H1 (cell line): ENCODE data around the gene STXBP5. TPM values are rescaled to one million over a fixed set of nuclear protein-coding genes. Genes with fewer than 3 reads are reported as not detected.

Experiments
- POLR2AphosphoS5 ChIP-seq: IDR thresholded peaks from 2 replicates; pipeline ENCODE4 v1.6.1; 2011; ENCODE audit warnings: low read depth, low read length
- RNF2 ChIP-seq: fragments of 200-900, 300-1000 bp; sonication (generic); IDR thresholded peaks from 2 replicates; pipeline ENCODE4 v1.7.1; 2016; ENCODE audit warnings: borderline replicate concordance, low read depth, mild to moderate bottlenecking, antibody characterized with exemption, low read length; ENCODE audit not compliant: poor library complexity, severe bottlenecking; ENCODE audit errors: missing control alignments
- SAP30 ChIP-seq: fragments of 300-600 bp; sonication (generic); IDR thresholded peaks from 2 replicates; pipeline ENCODE4 v1.7.1; 2012; ENCODE audit warnings: low read length, moderate library complexity, mild to moderate bottlenecking, inconsistent platforms; ENCODE audit not compliant: insufficient read depth, insufficient replicate concordance
- SP1 ChIP-seq: IDR thresholded peaks from 2 replicates; pipeline ENCODE4 v1.6.1; 2011; ENCODE audit warnings: low read depth, low read length
- polyA plus RNA-seq, 7 experiments: library from polyadenylated mRNA; depleted of rRNA in 3 of 7; stranded (reverse) in 5 of 7; unstranded in 2 of 7; fragments of >200 nt in 5 of 7; fragments of 200-250 nt in 2 of 7; gene quantifications; 1 replicate in 5 of 7; 2 replicates in 1 of 7; 4 replicates in 1 of 7; pipeline versions ENCODE4 v1.2.1 to v1.2.3, GENCODE V29; 2011 to 2013; ENCODE audit warnings: missing spikeins in 2 of 7, mixed read lengths in 2 of 7
- total RNA-seq: library from RNA; stranded (reverse); fragmentation: NEBNext Ultra II Directional; extraction: Animal tissue kit (Norgen Biotek cat#: 25700); gene quantifications from 2 replicates; pipeline ENCODE4 v1.2.1, GENCODE V29; 2021

Gene STXBP5
- total and polyA plus RNA-seq, 2 of the 8 experiments (the other 6 are each of a cell fraction or from before 2014, with no cell fraction given): 2.7 to 10.8 TPM

GRCh38 chr6:147156218-147156617, 48.0 kb upstream of the STXBP5 start (continued):
- TF ChIP-seq SP1 (no peak), SAP30 (no peak), POLR2AphosphoS5 (no peak), RNF2 (no peak)
